Measurements from ENCODE around the gene RDH13. TPM values are rescaled to one million over a fixed set of nuclear protein-coding genes. Genes with fewer than 3 reads are reported as not detected.

RDH13 gene
- total and polyA plus RNA-seq, 4 donors = 8.9 to 11.7 (median 9.5) TPM

- no peak overlapping the region for H3K4me3 ChIP-seq (ENCODE audit: low read depth in 1 of 3, low read length in 3 of 3)
- H3K36me3 ChIP-seq (ENCODE audit: control insufficient read depth in 4 of 4, insufficient read depth in 3 of 4, low read depth in 1 of 4, low read length in 3 of 4) = peaks cover 0 to 32% (median 9%) of the 10 kb centered on the region in 4 donors
- H3K4me1 ChIP-seq (ENCODE audit: control insufficient read depth in 4 of 4, insufficient read depth in 4 of 4, low read length in 3 of 4) = peaks cover 3 to 16% (median 10%) of the 10 kb centered on the region in 4 donors
- no peak overlapping the region for H3K9ac ChIP-seq (ENCODE audit: low read depth in 1 of 2, low read length in 2 of 2)
- H3K9me3 ChIP-seq (ENCODE audit: control insufficient read depth in 4 of 4, low read length in 3 of 4) = no peaks in the 10 kb centered on the region
- DNase-seq (ENCODE audit: low spot score) = no peak
- 93% methylated on average over 32 of the region's 32 CpGs for WGBS
- TF ChIP-seq SP1 (IDR thresholded peaks at IDR 0.05) = no peak
- TF ChIP-seq GABPA (IDR thresholded peaks at IDR 0.05 in 1 of 2, conservative IDR thresholded peaks at IDR 0.05 in 1 of 2) = no peak
- no peak for TF ChIP-seq EGR1 (IDR thresholded peaks at IDR 0.05; ENCODE audit: low read depth in 2 of 2)
- TF ChIP-seq MAX (IDR thresholded peaks at IDR 0.05) = no peak
- TF ChIP-seq REST (IDR thresholded peaks at IDR 0.05) = no peak
- no peak for TF ChIP-seq RAD21 (IDR thresholded peaks at IDR 0.05)
- TF ChIP-seq NR2F2 (IDR thresholded peaks at IDR 0.05) = no peak
- no peaks in the 10 kb centered on the region for H3K27me3 ChIP-seq (ENCODE audit: control insufficient read depth in 4 of 4, insufficient read depth in 4 of 4, low read length in 3 of 4)
- H3K27ac ChIP-seq (ENCODE audit: low read depth in 1 of 2, low read length in 2 of 2) = no peak overlapping the region
Observed at GRCh38 chr19:55091126-55091910, 28.4 kb upstream of the RDH13 start.

GRCh38 chr19:55090564-55090963, 27.6 kb upstream of the RDH13 start:
- no peak overlapping the region for H3K4me3 ChIP-seq (ENCODE audit: low read depth in 1 of 3, low read length in 3 of 3)
- DNase-seq (ENCODE audit: low spot score) = no peak
- 96% methylated on average over 13 of the region's 13 CpGs for WGBS
- H3K27ac ChIP-seq (ENCODE audit: low read depth in 1 of 2, low read length in 2 of 2) = no peak overlapping the region
- peaks cover 0 to 29% (median 9%) of the 10 kb centered on the region in 4 donors for H3K36me3 ChIP-seq (ENCODE audit: control insufficient read depth in 4 of 4, insufficient read depth in 3 of 4, low read depth in 1 of 4, low read length in 3 of 4)
- TF ChIP-seq CTCF (IDR thresholded peaks at IDR 0.05; ENCODE audit: low read depth, low read length, missing input control) = no peak
- TF ChIP-seq FOXA2 (IDR thresholded peaks at IDR 0.05) = no peak
- no peak for TF ChIP-seq HNF4A (conservative IDR thresholded peaks at IDR 0.05)
- no peak for TF ChIP-seq RXRA (IDR thresholded peaks at IDR 0.05)
- no peak for TF ChIP-seq SP1 (IDR thresholded peaks at IDR 0.05)
- no peak for TF ChIP-seq RAD21 (IDR thresholded peaks at IDR 0.05)
- no peak for TF ChIP-seq REST (IDR thresholded peaks at IDR 0.05)
- TF ChIP-seq ZBTB33 (IDR thresholded peaks at IDR 0.05) = no peak
- TF ChIP-seq FOXA1 (IDR thresholded peaks at IDR 0.05) = no peak
- TF ChIP-seq JUND (IDR thresholded peaks at IDR 0.05) = no peak
- TF ChIP-seq NR2F2 (IDR thresholded peaks at IDR 0.05) = no peak
- TF ChIP-seq ATF3 (IDR thresholded peaks at IDR 0.05) = no peak
- no peak overlapping the region for H3K9ac ChIP-seq (ENCODE audit: low read depth in 1 of 2, low read length in 2 of 2)
- H3K4me1 ChIP-seq (ENCODE audit: control insufficient read depth in 4 of 4, insufficient read depth in 4 of 4, low read length in 3 of 4) = peaks cover 3 to 16% (median 10%) of the 10 kb centered on the region in 4 donors
- H3K9me3 ChIP-seq (ENCODE audit: control insufficient read depth in 4 of 4, low read length in 3 of 4) = no peaks in the 10 kb centered on the region
- peaks cover 0 to under 1% (median 0%) of the 10 kb centered on the region in 4 donors for H3K27me3 ChIP-seq (ENCODE audit: control insufficient read depth in 4 of 4, insufficient read depth in 4 of 4, low read length in 3 of 4)
